Coronary artery (tissue), 2 donors: ENCODE results near the gene CCBE1.

ENCODE experiments used
- DNase-seq: peaks from one replicate; pipeline ENCODE4 v3.0.0-alpha.2; 2017; ENCODE audit warnings: low spot score
- H3K27ac ChIP-seq, 2 donors: fragments of 200-600 bp; sonication (generic); one replicate each; pipeline ENCODE4 v1.5.1; 2016 to 2019
- H3K4me3 ChIP-seq: fragments of 200-600 bp; sonication (generic); 2 replicates; pipeline ENCODE4 v1.5.1; 2016; ENCODE audit warnings: mild to moderate bottlenecking, moderate library complexity
- TF ChIP-seq, protein P1 (sequence below): fragments of 200-600 bp; sonication (generic); IDR thresholded peaks from one replicate; pipeline ENCODE4 v1.5.1; 2019; ENCODE audit warnings: antibody characterized with exemption

The CCBE1 gene

DNA sequence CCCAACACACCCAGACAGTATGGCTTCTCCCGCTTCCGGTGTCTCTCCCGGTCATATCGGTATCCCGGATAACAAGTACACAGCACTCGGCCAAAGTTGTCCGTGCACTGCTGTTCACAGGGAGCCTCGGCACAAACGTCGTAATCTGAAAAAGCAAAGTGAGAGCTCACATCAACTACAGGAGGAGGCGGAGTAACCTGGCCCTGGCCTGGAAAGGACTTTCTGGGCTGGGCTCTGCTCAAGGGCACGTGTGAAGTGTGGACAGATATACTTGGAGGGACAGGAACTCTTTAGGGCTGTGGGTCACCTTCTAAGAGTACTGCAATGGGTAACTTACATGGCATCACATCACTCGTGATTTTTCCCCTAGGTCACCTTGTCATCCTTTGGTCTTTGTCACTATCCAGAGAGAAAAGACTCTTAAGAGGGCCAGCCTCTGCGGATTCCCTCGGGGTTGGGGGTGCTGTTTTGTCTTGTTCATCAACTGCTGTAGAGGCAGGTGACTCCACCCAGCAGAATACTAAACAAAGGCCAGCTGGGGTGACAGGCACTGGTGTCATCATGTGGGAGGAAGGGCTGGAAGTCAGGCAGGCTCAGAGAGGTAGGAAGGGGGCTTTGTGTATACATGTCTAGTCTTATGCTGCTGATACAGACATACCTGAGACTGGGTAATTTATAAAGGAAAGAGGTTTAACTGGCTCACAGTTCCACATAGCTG is 227.6 kb downstream of the CCBE1 start:
- Histone ChIP-seq H3K4me3 (no peak overlapping the region), H3K27ac (no peak overlapping the region)
- TF ChIP-seq, protein P1, sequence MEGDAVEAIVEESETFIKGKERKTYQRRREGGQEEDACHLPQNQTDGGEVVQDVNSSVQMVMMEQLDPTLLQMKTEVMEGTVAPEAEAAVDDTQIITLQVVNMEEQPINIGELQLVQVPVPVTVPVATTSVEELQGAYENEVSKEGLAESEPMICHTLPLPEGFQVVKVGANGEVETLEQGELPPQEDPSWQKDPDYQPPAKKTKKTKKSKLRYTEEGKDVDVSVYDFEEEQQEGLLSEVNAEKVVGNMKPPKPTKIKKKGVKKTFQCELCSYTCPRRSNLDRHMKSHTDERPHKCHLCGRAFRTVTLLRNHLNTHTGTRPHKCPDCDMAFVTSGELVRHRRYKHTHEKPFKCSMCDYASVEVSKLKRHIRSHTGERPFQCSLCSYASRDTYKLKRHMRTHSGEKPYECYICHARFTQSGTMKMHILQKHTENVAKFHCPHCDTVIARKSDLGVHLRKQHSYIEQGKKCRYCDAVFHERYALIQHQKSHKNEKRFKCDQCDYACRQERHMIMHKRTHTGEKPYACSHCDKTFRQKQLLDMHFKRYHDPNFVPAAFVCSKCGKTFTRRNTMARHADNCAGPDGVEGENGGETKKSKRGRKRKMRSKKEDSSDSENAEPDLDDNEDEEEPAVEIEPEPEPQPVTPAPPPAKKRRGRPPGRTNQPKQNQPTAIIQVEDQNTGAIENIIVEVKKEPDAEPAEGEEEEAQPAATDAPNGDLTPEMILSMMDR, result no peak
- no peak for DNase-seq

DNA sequence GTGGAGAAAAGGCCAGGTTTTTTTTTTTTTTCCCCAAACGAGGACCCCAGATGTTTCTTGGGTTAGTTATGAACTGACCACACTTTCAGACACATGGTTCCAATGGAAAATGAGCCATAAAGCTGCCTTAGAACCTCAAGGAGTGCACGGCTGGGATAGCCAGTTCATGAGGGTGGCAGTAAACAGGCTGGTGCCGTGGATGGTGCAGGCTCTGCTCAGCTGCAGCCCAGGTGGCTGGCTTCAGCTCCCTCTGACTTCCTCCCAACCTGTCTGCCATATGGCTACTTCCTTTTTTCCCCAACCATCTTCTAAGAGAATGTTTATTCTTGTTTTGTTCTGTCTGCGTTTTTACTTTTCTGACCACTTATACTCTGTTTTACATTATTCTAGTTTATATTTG is 228.4 kb downstream of the CCBE1 start:
- no peak overlapping the region for H3K27ac ChIP-seq
- TF ChIP-seq, protein P1, result no peak
- H3K4me3 ChIP-seq, result no peak overlapping the region
- DNase-seq, result no peak

DNA sequence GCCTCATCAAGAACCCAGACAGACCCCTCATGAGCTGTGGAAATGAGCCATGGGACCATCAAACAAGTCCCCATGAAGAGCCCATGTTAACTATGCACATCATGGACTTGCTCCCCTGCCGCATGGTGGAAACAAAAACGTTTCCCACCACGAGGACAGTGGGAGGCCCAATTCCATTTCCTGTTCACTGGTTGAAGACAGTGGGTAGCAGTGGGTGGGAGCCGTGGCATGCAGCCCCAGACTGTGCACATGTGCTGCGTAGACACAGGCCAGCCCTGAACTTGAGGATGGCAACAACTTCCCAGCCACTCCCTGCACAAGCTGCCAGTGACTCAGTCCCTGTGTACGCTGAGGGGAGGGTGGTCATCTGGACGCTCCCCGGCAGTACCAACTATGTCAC is 229.7 kb downstream of the CCBE1 start:
- TF ChIP-seq, protein P1, result no peak
- DNase-seq, result no peak
- H3K4me3 ChIP-seq, result no peak overlapping the region
- no peak overlapping the region for H3K27ac ChIP-seq

DNA sequence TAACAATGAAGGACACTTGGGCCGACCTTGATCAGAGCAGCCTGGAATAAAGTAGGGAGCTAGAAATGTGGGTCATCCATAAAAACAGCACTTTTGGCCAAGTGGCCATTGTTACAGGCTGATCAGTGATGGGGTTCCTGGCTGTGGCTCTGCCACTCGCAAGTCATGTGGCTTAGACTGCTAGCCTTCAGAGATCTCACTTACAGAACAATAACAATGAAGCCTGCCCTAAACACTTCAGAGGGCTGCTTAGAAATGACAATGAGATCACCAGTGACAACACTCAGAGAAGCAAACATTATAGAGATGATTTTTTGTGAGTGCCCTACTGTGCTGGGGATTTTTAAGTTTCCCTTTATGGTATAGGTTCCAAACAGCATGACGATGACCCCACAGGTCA is 230.2 kb downstream of the CCBE1 start:
- Histone ChIP-seq H3K4me3 (no peak overlapping the region), H3K27ac (no peak overlapping the region)
- TF ChIP-seq, protein P1, result no peak
- DNase-seq, result no peak

DNA sequence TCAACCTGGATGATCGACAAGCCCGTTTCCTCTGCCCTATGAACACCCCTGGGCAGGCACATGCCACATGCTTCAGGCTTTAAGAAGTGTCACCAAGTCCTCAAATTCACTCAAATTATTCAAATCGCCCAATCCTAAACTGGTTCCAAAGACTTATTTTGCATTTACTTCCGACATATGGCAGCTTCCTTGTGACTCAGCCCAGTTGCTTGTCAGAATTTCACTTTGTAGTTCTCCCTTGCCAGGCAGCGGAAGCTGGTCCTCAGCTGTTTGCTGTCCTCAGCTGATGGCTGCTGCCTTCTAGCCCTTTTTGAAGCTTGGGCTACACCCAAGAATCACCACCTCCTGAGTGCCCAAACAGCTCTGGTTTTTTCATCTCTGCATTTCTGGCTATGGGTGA is 232.7 kb downstream of the CCBE1 start:
- Histone ChIP-seq H3K27ac (no peak overlapping the region), H3K4me3 (no peak overlapping the region)
- DNase-seq, result no peak
- TF ChIP-seq, protein P1, result no peak

DNA sequence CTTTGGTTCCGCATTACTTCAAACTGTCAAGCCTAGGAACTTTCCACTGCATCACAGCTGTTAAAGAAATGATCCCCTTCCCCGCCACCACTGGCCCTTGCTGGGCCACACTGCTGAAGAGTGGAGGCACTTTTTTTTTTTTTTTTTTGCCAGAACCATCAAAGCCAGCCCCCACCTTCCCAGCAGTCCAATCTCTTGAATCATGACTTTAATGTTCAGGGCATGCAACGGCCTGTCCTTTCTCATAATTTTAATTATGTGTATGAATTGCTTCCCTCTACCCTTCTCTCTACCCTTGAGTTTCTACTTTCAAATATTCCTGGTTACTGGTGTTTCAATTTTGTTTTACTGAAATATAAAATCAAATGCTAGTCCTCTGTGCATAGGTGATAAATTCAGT is 236.1 kb downstream of the CCBE1 start:
- no peak for DNase-seq
- Histone ChIP-seq H3K4me3 (no peak overlapping the region), H3K27ac (no peak overlapping the region)
- TF ChIP-seq, protein P1, result no peak

DNA sequence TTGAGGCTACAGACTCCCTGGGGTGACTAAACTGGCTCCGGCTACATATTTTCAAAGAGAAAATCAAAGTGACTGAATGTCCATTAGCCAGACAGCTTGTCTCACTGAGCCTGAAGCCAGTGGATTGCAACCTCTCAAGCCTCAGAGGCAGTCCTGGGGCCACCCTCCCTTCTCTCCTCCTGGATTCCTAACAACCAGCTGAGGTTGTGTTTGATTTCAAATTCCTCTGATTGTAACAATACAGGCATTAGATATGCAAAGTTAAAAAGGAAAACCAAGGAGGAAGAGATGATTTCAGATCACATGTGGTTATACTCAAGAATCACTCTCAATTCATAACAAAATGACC is 237.2 kb downstream of the CCBE1 start:
- H3K4me3 ChIP-seq, result no peak overlapping the region
- no peak overlapping the region for H3K27ac ChIP-seq
- TF ChIP-seq, protein P1, result no peak
- no peak for DNase-seq
